OCI-LY3 (cell line): ENCODE results near the gene CMTM2.
A peak's percentile ranks its signal among the peaks of the same experiment; 100 is the strongest.
"Not testable (repeated sequence)": the region's sequence is repeated elsewhere in the genome, so short reads cannot be mapped to it uniquely, and the experiment has no call there.

Source experiments
- H2AFZ ChIP-seq: fragments of 200-600, 300-600 bp; shearing (Covaris generic); 2 replicates; pipeline ENCODE4 v1.6.0; 2014; ENCODE audit warnings: antibody characterized with exemption, low read depth, low read length
- H3K27ac ChIP-seq: fragments of 200-600, 300-600 bp; sonication (generic); 2 replicates; pipeline ENCODE4 v1.5.1; 2014; ENCODE audit warnings: mild to moderate bottlenecking, low read length, moderate library complexity, mixed read lengths
- H3K27me3 ChIP-seq: fragments of 200-600, 300-600 bp; sonication (generic); 2 replicates; pipeline ENCODE4 v1.6.1; 2014; ENCODE audit warnings: low read depth, low read length, mixed read lengths
- H3K36me3 ChIP-seq: fragments of 200-600, 300-600 bp; sonication (generic); replicated peaks from 2 replicates; pipeline ENCODE3; 2014; ENCODE audit warnings: low read depth, low read length, mixed read lengths
- H3K4me1 ChIP-seq: fragments of 300-600, 200-600 bp; sonication (generic); 2 replicates; pipeline ENCODE4 v1.6.1; 2014; ENCODE audit warnings: low read length, mixed read lengths
- H3K4me2 ChIP-seq: fragments of 200-600, 300-600 bp; sonication (generic); 2 replicates; pipeline ENCODE4 v1.6.1; 2014; ENCODE audit warnings: low read length, mixed read lengths
- H3K4me3 ChIP-seq: fragments of 300-600, 200-600 bp; sonication (generic); 2 replicates; pipeline ENCODE4 v1.5.1; 2014; ENCODE audit warnings: antibody characterized with exemption, mild to moderate bottlenecking, low read length, moderate library complexity
- H3K79me2 ChIP-seq: fragments of 300-600, 200-600 bp; shearing (Covaris generic); 2 replicates; pipeline ENCODE4 v1.6.1; 2014; ENCODE audit warnings: mild to moderate bottlenecking, low read length, mixed read lengths
- H3K9ac ChIP-seq: fragments of 300-600, 200-600 bp; shearing (Covaris generic); 2 replicates; pipeline ENCODE4 v1.6.0; 2014; ENCODE audit warnings: mild to moderate bottlenecking, low read length, moderate library complexity
- H3K9me3 ChIP-seq: fragments of 200-600, 300-600 bp; shearing (Covaris generic); 2 replicates; pipeline ENCODE4 v1.6.1; 2014; ENCODE audit warnings: low read length, mixed read lengths; ENCODE audit not compliant: insufficient read depth
- H4K20me1 ChIP-seq: fragments of 200-600, 300-600 bp; sonication (generic); 2 replicates; pipeline ENCODE4 v1.6.1; 2016; ENCODE audit warnings: low read length, mixed read lengths; ENCODE audit not compliant: insufficient read depth
- EZH2phosphoT487 ChIP-seq: fragments of 200-600 bp; shearing (Covaris generic); IDR thresholded peaks from 2 replicates; pipeline ENCODE4 v1.6.1; 2018; ENCODE audit warnings: antibody characterized with exemption, mixed run types, low read depth
- TF ChIP-seq, protein P1 (sequence below): fragments of 200-600, 300-600 bp; sonication (generic); IDR thresholded peaks from 2 replicates; pipeline ENCODE4 v1.5.1; 2014; ENCODE audit warnings: antibody characterized with exemption, low read length, low read depth

CMTM2 gene

GRCh38 chr16:66562986-66563385, 16.3 kb upstream of the CMTM2 start:
- H3K4me3 ChIP-seq, result no peak overlapping the region
- no peak overlapping the region for H3K9ac ChIP-seq
- no peaks in the 10 kb centered on the region for H3K27me3 ChIP-seq
- TF ChIP-seq EZH2phosphoT487, result no peak
- H3K36me3 ChIP-seq, result peaks cover 62% of the 10 kb centered on the region
- no peak overlapping the region for H3K4me2 ChIP-seq
- no peaks in the 10 kb centered on the region for H3K9me3 ChIP-seq
- no peaks in the 10 kb centered on the region for H3K79me2 ChIP-seq
- no peaks in the 10 kb centered on the region for H4K20me1 ChIP-seq
- H3K4me1 ChIP-seq, result peaks cover 17% of the 10 kb centered on the region
- no peak overlapping the region for H3K27ac ChIP-seq
- H2AFZ ChIP-seq, result no peak overlapping the region

DNA sequence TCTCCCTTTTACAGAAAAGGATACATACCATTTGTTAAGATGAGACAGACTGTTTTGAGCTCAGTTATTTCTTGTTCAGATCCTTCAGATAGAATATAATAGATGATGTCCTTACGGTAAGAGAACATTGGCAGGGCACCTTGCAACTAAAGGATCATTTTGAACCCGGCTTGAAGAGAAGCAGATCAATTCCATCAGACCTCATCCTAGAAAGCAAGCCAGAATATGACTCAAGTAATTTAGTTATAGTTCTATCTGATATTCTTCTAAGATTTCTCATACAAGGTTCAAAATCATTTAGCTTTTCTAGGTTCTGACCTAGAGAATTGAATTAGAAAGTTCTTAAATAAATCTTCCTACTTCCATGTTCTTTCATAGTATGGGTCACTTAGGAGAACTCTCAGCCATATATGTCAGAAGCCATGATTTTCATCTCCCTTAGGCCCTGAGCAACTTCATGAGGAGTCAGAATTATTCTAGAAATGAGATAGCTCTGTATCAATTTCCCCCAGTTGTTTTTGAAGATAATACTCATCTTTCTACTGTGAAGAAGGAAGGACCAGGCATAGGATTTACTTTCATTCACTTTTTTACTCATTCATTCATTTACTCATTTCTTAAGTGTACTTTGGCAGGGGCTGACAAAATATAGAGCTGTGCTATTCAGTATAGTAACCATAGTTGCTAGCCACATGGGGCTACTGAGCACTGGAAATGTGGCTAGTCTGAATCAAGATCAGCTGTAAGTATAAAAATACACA, 15.5 kb upstream of the CMTM2 start:
- Histone ChIP-seq H3K4me1 (peaks cover 17% of the 10 kb centered on the region), H3K9ac (no peak overlapping the region), H3K27me3 (no peaks in the 10 kb centered on the region), H3K27ac (no peak overlapping the region), H3K4me3 (no peak overlapping the region), H4K20me1 (no peaks in the 10 kb centered on the region), H3K9me3 (no peaks in the 10 kb centered on the region), H2AFZ (no peak overlapping the region), H3K4me2 (peak overlapping the region; percentile 20), H3K36me3 (peaks cover 55% of the 10 kb centered on the region), H3K79me2 (no peaks in the 10 kb centered on the region)
- no peak for TF ChIP-seq EZH2phosphoT487
- TF ChIP-seq, protein P1, sequence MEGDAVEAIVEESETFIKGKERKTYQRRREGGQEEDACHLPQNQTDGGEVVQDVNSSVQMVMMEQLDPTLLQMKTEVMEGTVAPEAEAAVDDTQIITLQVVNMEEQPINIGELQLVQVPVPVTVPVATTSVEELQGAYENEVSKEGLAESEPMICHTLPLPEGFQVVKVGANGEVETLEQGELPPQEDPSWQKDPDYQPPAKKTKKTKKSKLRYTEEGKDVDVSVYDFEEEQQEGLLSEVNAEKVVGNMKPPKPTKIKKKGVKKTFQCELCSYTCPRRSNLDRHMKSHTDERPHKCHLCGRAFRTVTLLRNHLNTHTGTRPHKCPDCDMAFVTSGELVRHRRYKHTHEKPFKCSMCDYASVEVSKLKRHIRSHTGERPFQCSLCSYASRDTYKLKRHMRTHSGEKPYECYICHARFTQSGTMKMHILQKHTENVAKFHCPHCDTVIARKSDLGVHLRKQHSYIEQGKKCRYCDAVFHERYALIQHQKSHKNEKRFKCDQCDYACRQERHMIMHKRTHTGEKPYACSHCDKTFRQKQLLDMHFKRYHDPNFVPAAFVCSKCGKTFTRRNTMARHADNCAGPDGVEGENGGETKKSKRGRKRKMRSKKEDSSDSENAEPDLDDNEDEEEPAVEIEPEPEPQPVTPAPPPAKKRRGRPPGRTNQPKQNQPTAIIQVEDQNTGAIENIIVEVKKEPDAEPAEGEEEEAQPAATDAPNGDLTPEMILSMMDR, result no peak

GRCh38 chr16:66566051-66566901, 13.0 kb upstream of the CMTM2 start, which contains the start of gene CMTM1:
CMTM1 (plus strand) TSS chr16:66566439; CDS start chr16:66566514, 75 bp downstream.
- TF ChIP-seq EZH2phosphoT487, result no peak
- TF ChIP-seq, protein P1, result no peak
- H3K4me2 ChIP-seq, result no peak within 1 kb of the TSS
- H3K27ac ChIP-seq, result no peak within 1 kb of the TSS
- no peak within 1 kb of the TSS for H3K9ac ChIP-seq
- H3K79me2 ChIP-seq, result no peaks in the 10 kb centered on the region
- no peaks in the 10 kb centered on the region for H4K20me1 ChIP-seq
- no peak within 1 kb of the TSS for H3K4me3 ChIP-seq
- no peaks in the 10 kb centered on the region for H3K9me3 ChIP-seq
- no peaks in the 10 kb centered on the region for H3K27me3 ChIP-seq
- peaks cover 35% of the 10 kb centered on the region for H3K36me3 ChIP-seq
- no peak within 1 kb of the TSS for H2AFZ ChIP-seq
- peaks cover 23% of the 10 kb centered on the region for H3K4me1 ChIP-seq

- not testable (repeated sequence) for H4K20me1 ChIP-seq, H3K4me3 ChIP-seq, H3K4me2 ChIP-seq, H3K9me3 ChIP-seq, H3K9ac ChIP-seq, H2AFZ ChIP-seq, H3K27ac ChIP-seq, H3K27me3 ChIP-seq, H3K79me2 ChIP-seq
- H3K4me1 ChIP-seq, result peaks cover 23% of the 10 kb centered on the region
- H3K36me3 ChIP-seq, result peaks cover 28% of the 10 kb centered on the region
Measured at GRCh38 chr16:66567270-66567669, 12.0 kb upstream of the CMTM2 start.

DNA sequence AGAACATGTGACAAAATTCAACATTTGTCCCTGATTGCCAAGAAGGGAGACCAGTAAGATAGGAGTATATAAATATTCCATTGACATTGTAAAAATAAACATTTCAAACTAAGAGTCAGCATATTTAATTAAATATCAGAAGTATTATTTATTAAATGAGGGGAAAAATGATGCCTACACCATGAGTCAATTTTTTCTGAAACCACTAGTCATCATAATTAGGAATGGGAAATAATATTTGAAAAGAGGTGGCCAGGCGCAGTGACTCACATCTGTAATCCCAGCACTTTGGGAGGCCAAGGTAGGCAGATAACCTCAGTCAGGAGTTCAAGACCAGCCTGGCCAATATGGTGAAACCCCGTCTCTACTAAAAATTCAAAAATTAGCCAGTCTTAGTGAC, 10.9 kb upstream of the CMTM2 start:
- H3K4me3 ChIP-seq, result no peak overlapping the region
- peaks cover 15% of the 10 kb centered on the region for H3K4me1 ChIP-seq
- H3K4me2 ChIP-seq, result no peak overlapping the region
- no peaks in the 10 kb centered on the region for H4K20me1 ChIP-seq
- H3K79me2 ChIP-seq, result no peaks in the 10 kb centered on the region
- TF ChIP-seq, protein P1, result no peak
- TF ChIP-seq EZH2phosphoT487, result no peak
- H3K9ac ChIP-seq, result no peak overlapping the region
- H2AFZ ChIP-seq, result no peak overlapping the region
- no peak overlapping the region for H3K27ac ChIP-seq
- H3K27me3 ChIP-seq, result no peaks in the 10 kb centered on the region
- H3K9me3 ChIP-seq, result no peaks in the 10 kb centered on the region
- H3K36me3 ChIP-seq, result peaks cover 25% of the 10 kb centered on the region
